Activated CD8-positive, alpha-beta T cell treated with anti-CD3 and anti-CD28 coated beads for 36 hours (primary cell): Measurements from ENCODE around the gene KRT6A. TPM values are rescaled to one million over a fixed set of nuclear protein-coding genes. Genes with fewer than 3 reads are reported as not detected.

ENCODE experiments used
- ATAC-seq: fragments of 200-7000 bp; cut with Tn5 transposase; one replicate; pipeline ENCODE4 v1.10.0; 2021; ENCODE audit warnings: mild to moderate bottlenecking, moderate library complexity
- CTCF ChIA-PET: fragments of 350-600 bp; sonication (Branson Sonifier 250); formaldehyde crosslinking; loops from one replicate; lab custom pipeline; 2021; ENCODE audit warnings: antibody characterized with exemption; lab: Charles Lee
- POLR2A ChIA-PET: fragments of 350-600 bp; sonication (Branson Sonifier 250); formaldehyde crosslinking; loops from one replicate; lab custom pipeline; 2021; ENCODE audit warnings: antibody characterized with exemption; lab: Charles Lee
- DNase-seq: peaks from one replicate; pipeline ENCODE4 v3.0.0-alpha.2; 2020
- H3K27ac Mint-ChIP-seq: one replicate; pipeline ENCODE4 v1.8.0; 2021; ENCODE audit warnings: mild to moderate bottlenecking, mixed read lengths
- H3K27me3 Mint-ChIP-seq: one replicate; pipeline ENCODE4 v1.8.0; 2021; ENCODE audit warnings: mixed read lengths
- H3K36me3 Mint-ChIP-seq: one replicate; pipeline ENCODE4 v1.8.0; 2021; ENCODE audit warnings: low read depth, mixed read lengths
- H3K4me1 Mint-ChIP-seq: one replicate; pipeline ENCODE4 v1.8.0; 2021; ENCODE audit warnings: low read depth, mixed read lengths
- H3K4me3 Mint-ChIP-seq: one replicate; pipeline ENCODE4 v1.8.0; 2021; ENCODE audit warnings: mild to moderate bottlenecking, moderate library complexity, mixed read lengths
- H3K9me3 Mint-ChIP-seq: one replicate; pipeline ENCODE4 v1.8.0; 2021; ENCODE audit warnings: mixed read lengths
- CTCF ChIP-seq: fragments of 200-600 bp; IDR thresholded peaks from one replicate; pipeline ENCODE4 v1.8.0; 2022; ENCODE audit warnings: antibody characterized with exemption, mild to moderate bottlenecking
- intact Hi-C: fragments of 100-400 bp; cut with micrococcal nuclease; formaldehyde crosslinking; loops from one replicate; pipeline ENCODE4 v1.10.0; 2022
- total RNA-seq, 2 experiments: library from RNA; stranded (reverse); gene quantifications; one replicate each; pipeline ENCODE4 v1.2.3, GENCODE V29; 2021

The KRT6A gene
- total RNA-seq, 2 experiments from 2014 or later, result not detected

- ChIA-PET CTCF (interaction anchor here (1.2 kb wide), 1 partner anchor 35 kb away, joined by 3 read pairs; no protein-coding TSS in a partner anchor), POLR2A (no interaction called here)
- TF ChIP-seq CTCF, result no peak
- H3K9me3 Mint-ChIP-seq, result no peaks in the 10 kb centered on the region
- DNase-seq, result no peak
- H3K27ac Mint-ChIP-seq, result no peak overlapping the region
- no peak overlapping the region for H3K4me3 Mint-ChIP-seq
- H3K27me3 Mint-ChIP-seq, result no peaks in the 10 kb centered on the region
- ATAC-seq, result no peak
- H3K36me3 Mint-ChIP-seq, result no peaks in the 10 kb centered on the region
- intact Hi-C loops, result no loop called here
- H3K4me1 Mint-ChIP-seq, result peaks cover 5% of the 10 kb centered on the region
Observed at GRCh38 chr12:52525661-52526499, 32.8 kb upstream of the KRT6A start.

DNA sequence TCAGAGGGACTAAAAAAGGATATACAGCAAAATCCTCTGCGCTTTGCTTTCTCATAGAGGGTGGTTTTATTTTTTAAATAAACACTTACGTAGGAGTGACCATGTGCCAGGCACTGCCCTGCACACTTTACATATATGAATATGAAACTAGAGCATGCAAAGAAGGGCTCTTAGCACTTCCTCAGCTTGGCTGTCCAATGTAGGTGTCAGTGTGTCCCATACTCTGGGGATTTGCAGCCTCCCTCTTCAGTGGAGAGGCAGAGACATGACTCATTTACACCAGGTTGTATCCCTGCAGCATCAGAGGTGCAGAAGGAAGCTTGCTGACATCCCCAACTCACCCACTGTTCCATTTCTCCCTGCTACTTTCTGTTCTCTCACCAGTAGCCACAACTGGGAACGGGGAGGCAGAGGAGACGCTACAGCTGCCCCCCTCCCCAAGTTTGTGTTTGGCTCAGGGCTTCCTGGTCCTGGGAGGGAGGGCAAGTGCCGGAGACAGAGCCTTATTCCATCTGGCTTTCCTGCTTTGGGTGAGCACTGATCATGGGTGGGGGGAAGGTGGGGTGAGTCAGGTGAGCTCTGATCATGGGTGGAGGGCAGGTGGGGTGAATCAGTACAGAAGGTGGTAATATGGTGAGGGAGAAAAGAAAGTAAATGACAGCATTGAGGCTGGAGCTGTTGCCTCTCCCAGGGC, 32.0 kb upstream of the KRT6A start:
- no peaks in the 10 kb centered on the region for H3K27me3 Mint-ChIP-seq
- DNase-seq (no peak), ATAC-seq (no peak)
- TF ChIP-seq CTCF, result no peak
- CTCF ChIA-PET, result interaction anchor here (1.2 kb wide), 1 partner anchor 36 kb away, joined by 3 read pairs; no protein-coding TSS in a partner anchor
- H3K36me3 Mint-ChIP-seq, result no peaks in the 10 kb centered on the region
- POLR2A ChIA-PET, result interaction anchor here (1.0 kb wide), 1 partner anchor 49 kb away, joined by 3 read pairs; the partner anchor contains the start of gene KRT74
- H3K9me3 Mint-ChIP-seq, result no peaks in the 10 kb centered on the region
- intact Hi-C loops, result no loop called here
- no peak overlapping the region for H3K27ac Mint-ChIP-seq
- H3K4me3 Mint-ChIP-seq, result no peak overlapping the region
- peaks cover 5% of the 10 kb centered on the region for H3K4me1 Mint-ChIP-seq

DNA sequence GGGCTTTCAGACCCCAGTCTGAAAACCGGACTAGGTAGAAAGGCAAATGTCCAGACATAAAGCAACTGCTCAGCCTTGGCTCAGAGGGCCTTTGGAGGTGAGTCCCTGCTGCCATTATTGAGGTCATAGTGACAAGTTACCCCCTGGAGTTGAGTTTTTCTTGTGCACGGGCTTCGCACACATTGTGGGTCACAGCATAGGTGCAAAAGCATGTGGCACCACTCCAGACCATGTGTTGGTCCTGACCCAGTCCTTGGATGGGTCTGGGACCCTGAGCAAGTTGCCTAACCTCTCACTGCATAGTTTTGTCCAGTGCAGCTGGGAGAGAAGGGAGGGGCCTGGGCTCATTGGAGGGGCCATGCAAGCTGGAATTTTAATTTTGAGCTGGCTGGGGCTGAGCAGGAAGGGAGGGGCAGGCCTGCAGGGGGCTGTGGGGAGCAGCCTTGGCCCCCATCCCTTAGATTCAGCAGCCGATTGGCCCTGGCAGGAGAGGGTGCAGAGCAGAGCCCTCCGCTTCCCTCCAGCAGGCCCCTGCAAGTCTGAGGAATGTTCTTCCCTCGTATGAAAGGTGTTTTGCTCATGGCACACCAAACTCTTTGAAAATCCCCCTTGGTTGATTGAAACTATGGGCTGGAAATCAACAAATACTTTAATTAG, 31.3 kb upstream of the KRT6A start:
- H3K9me3 Mint-ChIP-seq, result no peaks in the 10 kb centered on the region
- no peak for DNase-seq
- no peaks in the 10 kb centered on the region for H3K36me3 Mint-ChIP-seq
- H3K27ac Mint-ChIP-seq, result no peak overlapping the region
- no peak for ATAC-seq
- intact Hi-C loops, result no loop called here
- H3K27me3 Mint-ChIP-seq, result no peaks in the 10 kb centered on the region
- no peak overlapping the region for H3K4me3 Mint-ChIP-seq
- CTCF ChIA-PET, result no interaction called here
- POLR2A ChIA-PET, result interaction anchor here (1.0 kb wide), 1 partner anchor 50 kb away, joined by 3 read pairs; the partner anchor contains the start of gene KRT74
- H3K4me1 Mint-ChIP-seq, result peaks cover 5% of the 10 kb centered on the region
- no peak for TF ChIP-seq CTCF

- DNase-seq (no peak), ATAC-seq (no peak)
- intact Hi-C loops, result no loop called here
- Mint-ChIP-seq H3K27ac (no peak overlapping the region), H3K4me1 (peaks cover 5% of the 10 kb centered on the region), H3K27me3 (no peaks in the 10 kb centered on the region), H3K4me3 (no peak overlapping the region), H3K36me3 (no peaks in the 10 kb centered on the region), H3K9me3 (no peaks in the 10 kb centered on the region)
- POLR2A ChIA-PET, result no interaction called here
- no peak for TF ChIP-seq CTCF
- CTCF ChIA-PET, result no interaction called here
Observed at GRCh38 chr12:52523824-52524223, 30.8 kb upstream of the KRT6A start.
